Mucosa of rectum (tissue), 2 donors: ENCODE data around the gene ZNF775.

Experiments used
- H3K27ac ChIP-seq, 2 donors: one replicate each; pipeline ENCODE4 v1.7.0; 2013; ENCODE audit warnings: inconsistent platforms in 2 of 2, low read depth in 2 of 2, low read length in 2 of 2
- H3K27me3 ChIP-seq, 2 donors: one replicate each; pipeline ENCODE4 v1.7.0; 2013; ENCODE audit warnings: low read length in 2 of 2; ENCODE audit not compliant: control insufficient read depth in 2 of 2, insufficient read depth in 2 of 2
- H3K36me3 ChIP-seq, 2 donors: one replicate each; pipeline ENCODE4 v1.7.0; 2013; ENCODE audit warnings: low read length in 2 of 2; ENCODE audit not compliant: control insufficient read depth in 2 of 2, insufficient read depth in 2 of 2
- H3K4me1 ChIP-seq, 2 donors: one replicate each; pipeline ENCODE4 v1.7.0; 2013; ENCODE audit warnings: low read length in 2 of 2, mild to moderate bottlenecking in 1 of 2; ENCODE audit not compliant: control insufficient read depth in 2 of 2, insufficient read depth in 2 of 2
- H3K4me3 ChIP-seq, 2 donors: one replicate each; pipeline ENCODE4 v1.7.0; 2013; ENCODE audit warnings: low read length in 2 of 2
- H3K9ac ChIP-seq, 2 donors: one replicate each; pipeline ENCODE4 v1.7.0; 2013; ENCODE audit warnings: low read length in 2 of 2, low read depth in 1 of 2, mild to moderate bottlenecking in 1 of 2
- H3K9me3 ChIP-seq, 2 donors: one replicate each; pipeline ENCODE4 v1.7.0; 2013; ENCODE audit warnings: low read length in 2 of 2; ENCODE audit not compliant: control insufficient read depth in 2 of 2
- donor health status: healthy.
- donor health status: Normal muscosa, but diverticular disease.

Gene ZNF775

GRCh38 chr7:150435047-150435389 lies 55.9 kb downstream of the ZNF775 start:
- H3K4me1 ChIP-seq: peaks cover 0 to 5% of the 10 kb centered on the region in 2 donors
- H3K9ac ChIP-seq: no peak overlapping the region
- no peak overlapping the region for H3K4me3 ChIP-seq
- H3K9me3 ChIP-seq: no peaks in the 10 kb centered on the region
- peak overlapping the region in 1 of 2 donors; percentile 29 for H3K27ac ChIP-seq
- H3K36me3 ChIP-seq: no peaks in the 10 kb centered on the region
- H3K27me3 ChIP-seq: no peaks in the 10 kb centered on the region

GRCh38 chr7:150435390-150436073 lies 56.4 kb downstream of the ZNF775 start:
- Histone ChIP-seq H3K4me3 (no peak overlapping the region), H3K27me3 (no peaks in the 10 kb centered on the region), H3K27ac (peak overlapping the region; percentile 18 to 76), H3K4me1 (peaks cover 0 to 5% of the 10 kb centered on the region in 2 donors), H3K9ac (no peak overlapping the region), H3K9me3 (no peaks in the 10 kb centered on the region), H3K36me3 (no peaks in the 10 kb centered on the region)

GRCh38 chr7:150439967-150440366 lies 60.8 kb downstream of the ZNF775 start:
- H3K4me3 ChIP-seq: no peak overlapping the region
- no peaks in the 10 kb centered on the region for H3K27me3 ChIP-seq
- H3K9me3 ChIP-seq: peaks cover 0 to 5% of the 10 kb centered on the region in 2 donors
- no peaks in the 10 kb centered on the region for H3K36me3 ChIP-seq
- H3K27ac ChIP-seq: no peak overlapping the region
- no peaks in the 10 kb centered on the region for H3K4me1 ChIP-seq
- no peak overlapping the region for H3K9ac ChIP-seq

- Histone ChIP-seq H3K4me1 (peaks cover 3 to 5% of the 10 kb centered on the region in 2 donors), H3K4me3 (no peak overlapping the region), H3K9me3 (peaks cover 0 to 5% of the 10 kb centered on the region in 2 donors), H3K27ac (no peak overlapping the region), H3K9ac (no peak overlapping the region), H3K36me3 (no peaks in the 10 kb centered on the region), H3K27me3 (no peaks in the 10 kb centered on the region)
These were observed 62.4 kb downstream of the ZNF775 start for GRCh38 chr7:150441524-150441923.

- no peaks in the 10 kb centered on the region for H3K36me3 ChIP-seq
- H3K27ac ChIP-seq: no peak overlapping the region
- no peaks in the 10 kb centered on the region for H3K27me3 ChIP-seq
- H3K4me3 ChIP-seq: no peak overlapping the region
- H3K9me3 ChIP-seq: peaks cover 0 to 5% of the 10 kb centered on the region in 2 donors
- peaks cover 3 to 7% of the 10 kb centered on the region in 2 donors for H3K4me1 ChIP-seq
- no peak overlapping the region for H3K9ac ChIP-seq
These were observed 63.7 kb downstream of the ZNF775 start for GRCh38 chr7:150442811-150443210.

GRCh38 chr7:150443793-150444540 lies 64.8 kb downstream of the ZNF775 start:
- Histone ChIP-seq H3K36me3 (no peaks in the 10 kb centered on the region), H3K27me3 (no peaks in the 10 kb centered on the region)

GRCh38 chr7:150444674-150445365 lies 65.7 kb downstream of the ZNF775 start:
- Histone ChIP-seq H3K9ac (no peak overlapping the region), H3K27me3 (peaks cover 0 to 2% of the 10 kb centered on the region in 2 donors), H3K36me3 (no peaks in the 10 kb centered on the region), H3K4me1 (peaks cover 7 to 8% of the 10 kb centered on the region in 2 donors), H3K27ac (no peak overlapping the region), H3K4me3 (no peak overlapping the region), H3K9me3 (peaks cover 0 to 5% of the 10 kb centered on the region in 2 donors)

More at GRCh38 chr7:150443793-150444540, 64.8 kb downstream of the ZNF775 start:
- H3K4me1 ChIP-seq: peaks cover 3 to 7% of the 10 kb centered on the region in 2 donors
- no peak overlapping the region for H3K4me3 ChIP-seq
- no peak overlapping the region for H3K27ac ChIP-seq
- H3K9me3 ChIP-seq: peaks cover 0 to 5% of the 10 kb centered on the region in 2 donors
- H3K9ac ChIP-seq: no peak overlapping the region

- Histone ChIP-seq H3K4me1 (peaks cover 7 to 8% of the 10 kb centered on the region in 2 donors), H3K4me3 (no peak overlapping the region), H3K9ac (no peak overlapping the region), H3K9me3 (peaks cover 0 to 1% of the 10 kb centered on the region in 2 donors), H3K27ac (no peak overlapping the region), H3K36me3 (no peaks in the 10 kb centered on the region), H3K27me3 (peaks cover 0 to 6% of the 10 kb centered on the region in 2 donors)
These were observed 67.3 kb downstream of the ZNF775 start for GRCh38 chr7:150446288-150446938.
